ENCODE results near the gene DAZAP1. TPM values are rescaled to one million over a fixed set of nuclear protein-coding genes. Genes with fewer than 3 reads are reported as not detected.

DAZAP1 gene
- total and polyA plus RNA-seq, 2 of the 4 experiments (the other 2 are of a cell fraction): 22.0 to 62.8 TPM

DNA sequence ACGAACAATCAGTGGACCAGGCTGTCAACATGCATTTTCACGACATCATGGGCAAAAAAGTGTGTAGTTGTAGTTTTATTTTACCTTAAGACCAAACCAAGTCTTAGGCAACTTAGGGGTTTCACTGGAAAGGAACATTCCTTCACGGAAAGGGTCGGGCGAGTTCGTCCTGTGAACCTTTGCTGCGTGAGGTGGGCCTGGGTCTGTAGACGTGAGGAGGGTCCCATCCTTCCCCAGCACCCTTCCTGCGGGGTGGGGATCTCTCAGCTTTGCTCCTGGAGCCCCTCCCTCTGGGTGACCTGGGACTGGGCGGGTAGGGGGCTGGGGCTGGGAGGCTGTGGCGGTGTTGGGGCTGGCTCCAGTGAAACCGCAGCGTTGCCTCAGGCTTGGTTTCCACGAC, 18.5 kb downstream of the DAZAP1 start:
- Histone ChIP-seq H3K56ac (ENCODE audit: extremely low read depth, insufficient read depth, low read length) (no peak overlapping the region), H3K36me3 (ENCODE audit: control insufficient read depth, insufficient read depth, low read length) (peaks cover 76% of the 10 kb centered on the region), H2BK20ac (ENCODE audit: low read depth, low read length) (no peak overlapping the region), H3K18ac (ENCODE audit: low read depth, low read length) (no peak overlapping the region), H3K9ac (ENCODE audit: low read depth, low read length) (no peak overlapping the region), H3K23ac (ENCODE audit: low read depth, low read length) (no peak overlapping the region), H2BK5ac (ENCODE audit: low read depth, low read length, poor library complexity, severe bottlenecking) (no peak overlapping the region), H2AK5ac (ENCODE audit: low read depth, low read length) (no peak overlapping the region), H2BK120ac (ENCODE audit: low read depth, low read length) (no peak overlapping the region), H4K5ac (ENCODE audit: low read depth, low read length) (no peak overlapping the region), H3K79me1 (ENCODE audit: low read depth in 1 of 2, low read length in 2 of 2) (peaks cover 30 to 76% of the 10 kb centered on the region in 2 experiments), H3K4me3 (ENCODE audit: insufficient read depth, low read depth, low read length) (no peak overlapping the region), H4K20me1 (ENCODE audit: insufficient read depth, low read length) (peaks cover 58% of the 10 kb centered on the region), H4K8ac (ENCODE audit: low read depth in 2 of 2, low read length in 2 of 2) (no peak overlapping the region), H3K14ac (replicated peaks; ENCODE audit: low read depth, low read length) (no peak overlapping the region), H3K4ac (ENCODE audit: low read depth, low read length) (no peak overlapping the region), H2AFZ (replicated peaks; ENCODE audit: low read length, poor library complexity) (no peak overlapping the region), H4K91ac (ENCODE audit: insufficient read depth, low read depth, low read length) (no peak overlapping the region), H3K27me3 (ENCODE audit: control insufficient read depth, insufficient read depth, low read length) (no peaks in the 10 kb centered on the region), H3K27ac (ENCODE audit: insufficient read depth, low read length) (no peak overlapping the region), H3K4me2 (ENCODE audit: low read depth, low read length) (no peak overlapping the region), H3K4me1 (ENCODE audit: control insufficient read depth, insufficient read depth, low read length) (no peaks in the 10 kb centered on the region), H3K9me1 (ENCODE audit: insufficient read depth, low read length) (0 out of 2 replicates have a peak, but pooled peaks cover 3% of the 10 kb centered on the region), H3K9me3 (ENCODE audit: control insufficient read depth, insufficient read depth, low read length) (no peaks in the 10 kb centered on the region), H2AK9ac (replicated peaks; ENCODE audit: low read depth, low read length, poor library complexity) (no peak overlapping the region), H2BK15ac (ENCODE audit: low read depth, low read length) (no peak overlapping the region)
- dilution Hi-C loops (cut with HindIII; ENCODE audit: low sequenced_read_pairs, unreplicated experiment) (no loop called here), in situ Hi-C loops (cut with MboI; ENCODE audit: low sequenced_read_pairs) (no loop called here), intact Hi-C loops (cut with micrococcal nuclease) (no loop called here)
- CTCF ChIA-PET: no interaction called here
- DNase-seq (no peak), ATAC-seq (ENCODE audit: low read depth) (no peak)
- WGBS, 2 experiments (ENCODE audit: extremely low coverage in 2 of 2, insufficient read length in 1 of 2): 90% methylated on average over 3 of the region's 14 CpGs; no CpG with 5 or more reads in 1 of the 2 experiments
- no peak for TF ChIP-seq MAZ (IDR thresholded peaks at IDR 0.05; ENCODE audit: borderline replicate concordance, low read depth, low read length)
- TF ChIP-seq, protein P1, sequence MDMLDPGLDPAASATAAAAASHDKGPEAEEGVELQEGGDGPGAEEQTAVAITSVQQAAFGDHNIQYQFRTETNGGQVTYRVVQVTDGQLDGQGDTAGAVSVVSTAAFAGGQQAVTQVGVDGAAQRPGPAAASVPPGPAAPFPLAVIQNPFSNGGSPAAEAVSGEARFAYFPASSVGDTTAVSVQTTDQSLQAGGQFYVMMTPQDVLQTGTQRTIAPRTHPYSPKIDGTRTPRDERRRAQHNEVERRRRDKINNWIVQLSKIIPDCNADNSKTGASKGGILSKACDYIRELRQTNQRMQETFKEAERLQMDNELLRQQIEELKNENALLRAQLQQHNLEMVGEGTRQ (IDR thresholded peaks at IDR 0.05; ENCODE audit: low read depth, low read length): no peak
- TF ChIP-seq, protein P2, sequence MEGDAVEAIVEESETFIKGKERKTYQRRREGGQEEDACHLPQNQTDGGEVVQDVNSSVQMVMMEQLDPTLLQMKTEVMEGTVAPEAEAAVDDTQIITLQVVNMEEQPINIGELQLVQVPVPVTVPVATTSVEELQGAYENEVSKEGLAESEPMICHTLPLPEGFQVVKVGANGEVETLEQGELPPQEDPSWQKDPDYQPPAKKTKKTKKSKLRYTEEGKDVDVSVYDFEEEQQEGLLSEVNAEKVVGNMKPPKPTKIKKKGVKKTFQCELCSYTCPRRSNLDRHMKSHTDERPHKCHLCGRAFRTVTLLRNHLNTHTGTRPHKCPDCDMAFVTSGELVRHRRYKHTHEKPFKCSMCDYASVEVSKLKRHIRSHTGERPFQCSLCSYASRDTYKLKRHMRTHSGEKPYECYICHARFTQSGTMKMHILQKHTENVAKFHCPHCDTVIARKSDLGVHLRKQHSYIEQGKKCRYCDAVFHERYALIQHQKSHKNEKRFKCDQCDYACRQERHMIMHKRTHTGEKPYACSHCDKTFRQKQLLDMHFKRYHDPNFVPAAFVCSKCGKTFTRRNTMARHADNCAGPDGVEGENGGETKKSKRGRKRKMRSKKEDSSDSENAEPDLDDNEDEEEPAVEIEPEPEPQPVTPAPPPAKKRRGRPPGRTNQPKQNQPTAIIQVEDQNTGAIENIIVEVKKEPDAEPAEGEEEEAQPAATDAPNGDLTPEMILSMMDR (conservative IDR thresholded peaks at IDR 0.05; ENCODE audit: low read depth, low read length): no peak
- TF ChIP-seq POLR2A (IDR thresholded peaks at IDR 0.05; ENCODE audit: low read depth, low read length): no peak
- TF ChIP-seq RAD21 (IDR thresholded peaks at IDR 0.05; ENCODE audit: low read length): no peak
- TF ChIP-seq CHD1 (IDR thresholded peaks at IDR 0.05; ENCODE audit: low read depth, low read length): no peak
- TF ChIP-seq MAFK (IDR thresholded peaks at IDR 0.05; ENCODE audit: low read depth, low read length): no peak
- no peak for TF ChIP-seq FOS (IDR thresholded peaks at IDR 0.05; ENCODE audit: low read depth, low read length)
- TF ChIP-seq CEBPB (IDR thresholded peaks at IDR 0.05; ENCODE audit: low read depth, low read length): no peak
- no peak for TF ChIP-seq MXI1 (IDR thresholded peaks at IDR 0.05; ENCODE audit: borderline replicate concordance, low read depth, low read length)
- TF ChIP-seq RFX5 (IDR thresholded peaks at IDR 0.05; ENCODE audit: low read depth, low read length): no peak
- no peak for TF ChIP-seq RCOR1 (IDR thresholded peaks at IDR 0.05; ENCODE audit: insufficient replicate concordance, low read length)
- TF ChIP-seq, protein P3, sequence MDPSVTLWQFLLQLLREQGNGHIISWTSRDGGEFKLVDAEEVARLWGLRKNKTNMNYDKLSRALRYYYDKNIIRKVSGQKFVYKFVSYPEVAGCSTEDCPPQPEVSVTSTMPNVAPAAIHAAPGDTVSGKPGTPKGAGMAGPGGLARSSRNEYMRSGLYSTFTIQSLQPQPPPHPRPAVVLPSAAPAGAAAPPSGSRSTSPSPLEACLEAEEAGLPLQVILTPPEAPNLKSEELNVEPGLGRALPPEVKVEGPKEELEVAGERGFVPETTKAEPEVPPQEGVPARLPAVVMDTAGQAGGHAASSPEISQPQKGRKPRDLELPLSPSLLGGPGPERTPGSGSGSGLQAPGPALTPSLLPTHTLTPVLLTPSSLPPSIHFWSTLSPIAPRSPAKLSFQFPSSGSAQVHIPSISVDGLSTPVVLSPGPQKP (IDR thresholded peaks at IDR 0.05; ENCODE audit: borderline replicate concordance, low read depth, low read length): no peak
- TF ChIP-seq NFE2L2 (IDR thresholded peaks at IDR 0.05; ENCODE audit: low read depth, low read length): no peak
- no peak for TF ChIP-seq SMC3 (IDR thresholded peaks at IDR 0.05; ENCODE audit: low read depth, low read length)
- TF ChIP-seq BHLHE40 (IDR thresholded peaks at IDR 0.05; ENCODE audit: low read depth, low read length): no peak
- POLR2A ChIA-PET (ENCODE audit: unreplicated experiment): no interaction called here
- BruUV-seq (replicated peaks): no TSS peak
